ENCODE results near the gene C20orf96.
"Not testable (repeated sequence)": the region's sequence is repeated elsewhere in the genome, so short reads cannot be mapped to it uniquely, and the experiment has no call there.

C20orf96 gene

GRCh38 chr20:235891-236290, 54.7 kb downstream of the C20orf96 start:
- DNase-seq (ENCODE audit: low read depth): no peak

- peak; percentile 29 for DNase-seq (ENCODE audit: low read depth)
Observed at GRCh38 chr20:227439-228105, 63.0 kb downstream of the C20orf96 start.

GRCh38 chr20:226958-227357, 63.6 kb downstream of the C20orf96 start, which contains the start of gene DEFB129:
TSS of gene DEFB129 (plus strand) at chr20:227258. CDS start at chr20:227289, 31 bp downstream.
- DNase-seq (ENCODE audit: low read depth): no peak

GRCh38 chr20:225879-226278, 64.7 kb downstream of the C20orf96 start:
- DNase-seq (ENCODE audit: low read depth): not testable (repeated sequence)

- no peak for DNase-seq (ENCODE audit: low read depth)
Observed at GRCh38 chr20:221258-221830, 69.2 kb downstream of the C20orf96 start.

Measured in CMK (cell line).